ENCODE results near the gene PTGIS. TPM values are rescaled to one million over a fixed set of nuclear protein-coding genes. Genes with fewer than 3 reads are reported as not detected.
A peak's percentile ranks its signal among the peaks of the same experiment; 100 is the strongest.
"Not testable (repeated sequence)": the region's sequence is repeated elsewhere in the genome, so short reads cannot be mapped to it uniquely, and the experiment has no call there.

The PTGIS gene
- 1 to 10 TPM; 1.5 to 1.6 TPM for total RNA-seq

GRCh38 chr20:49567421-49568277, at the start of gene PTGIS:
Gene PTGIS, minus strand, starts transcription at chr20:49568137. Its CDS starts 21 bp downstream, at chr20:49568116.
- Mint-ChIP-seq H3K9me3 (peaks cover 2% of the 10 kb centered on the region), H3K4me1 (ENCODE audit: low read depth) (peaks cover 15% of the 10 kb centered on the region), H3K27me3 (peaks cover 55% of the 10 kb centered on the region), H3K27ac (no peak within 1 kb of the TSS), H3K4me3 (peak within 1 kb of the TSS; percentile 27), H3K36me3 (ENCODE audit: low read depth) (no peaks in the 10 kb centered on the region)
- ChIA-PET POLR2A (interaction anchor here (1.1 kb wide), 1 partner anchor 18 kb away, joined by 3 read pairs; no protein-coding TSS in a partner anchor), CTCF (interaction anchor here (2.2 kb wide), 1 partner anchor 26 kb away, joined by 8 read pairs; no protein-coding TSS in a partner anchor)
- no peak for TF ChIP-seq CTCF (IDR thresholded peaks at IDR 0.05)
- DNase-seq (no peak), ATAC-seq (peak; percentile 54)
- intact Hi-C loops (cut with micrococcal nuclease), result no loop called here

- H3K27me3 Mint-ChIP-seq; H3K27ac Mint-ChIP-seq; CTCF ChIA-PET; H3K4me1 Mint-ChIP-seq (ENCODE audit: low read depth); ATAC-seq; H3K4me3 Mint-ChIP-seq; H3K36me3 Mint-ChIP-seq (ENCODE audit: low read depth); H3K9me3 Mint-ChIP-seq; DNase-seq: not testable (repeated sequence)
- intact Hi-C loops (cut with micrococcal nuclease), result loop anchor here (2.0 to 10.0 kb wide), 3 partner anchors 107 to 307 kb away; no protein-coding TSS in a partner anchor
- POLR2A ChIA-PET, result interaction anchor here (1.1 kb wide), 1 partner anchor 366 kb away, joined by 3 read pairs; no protein-coding TSS in a partner anchor
Measured at GRCh38 chr20:49617394-49617793, 49.5 kb upstream of the PTGIS start.

- ChIA-PET POLR2A (no interaction called here), CTCF (interaction anchor here (0.6 to 1.2 kb wide), 3 partner anchors 13 to 229 kb away, joined by 3 read pairs; no protein-coding TSS in a partner anchor)
- TF ChIP-seq CTCF (IDR thresholded peaks at IDR 0.05), result no peak
- Mint-ChIP-seq H3K27me3 (peaks cover under 1% of the 10 kb centered on the region), H3K36me3 (ENCODE audit: low read depth) (no peaks in the 10 kb centered on the region), H3K27ac (no peak overlapping the region), H3K9me3 (no peaks in the 10 kb centered on the region), H3K4me3 (no peak overlapping the region), H3K4me1 (ENCODE audit: low read depth) (no peaks in the 10 kb centered on the region)
- intact Hi-C loops (cut with micrococcal nuclease), result loop anchor here (2.0 to 10.0 kb wide), 3 partner anchors 108 to 308 kb away; no protein-coding TSS in a partner anchor
- no peak for ATAC-seq
- DNase-seq, result no peak
Measured at GRCh38 chr20:49616154-49617007, 48.4 kb upstream of the PTGIS start.

- no peaks in the 10 kb centered on the region for H3K36me3 Mint-ChIP-seq (ENCODE audit: low read depth)
- CTCF ChIA-PET, result interaction anchor here (1.2 to 1.9 kb wide), 2 partner anchors 12 to 231 kb away, joined by 3 to 11 read pairs; no protein-coding TSS in a partner anchor
- POLR2A ChIA-PET, result interaction anchor here (0.6 to 0.8 kb wide), 2 partner anchors 15 to 74 kb away, joined by 3 read pairs; no protein-coding TSS in a partner anchor
- intact Hi-C loops (cut with micrococcal nuclease), result loop anchor here (2.0 to 10.0 kb wide), 3 partner anchors 109 to 309 kb away; no protein-coding TSS in a partner anchor
- TF ChIP-seq CTCF (IDR thresholded peaks at IDR 0.05), result no peak
- no peaks in the 10 kb centered on the region for H3K9me3 Mint-ChIP-seq
- no peaks in the 10 kb centered on the region for H3K27me3 Mint-ChIP-seq
- no peak overlapping the region for H3K27ac Mint-ChIP-seq
- ATAC-seq (no peak), DNase-seq (no peak)
- H3K4me3 Mint-ChIP-seq, result no peak overlapping the region
- peaks cover 5% of the 10 kb centered on the region for H3K4me1 Mint-ChIP-seq (ENCODE audit: low read depth)
Measured at GRCh38 chr20:49615401-49616153, 47.6 kb upstream of the PTGIS start.

- ChIA-PET POLR2A (interaction anchor here (0.6 to 0.8 kb wide), 2 partner anchors 16 to 74 kb away, joined by 3 read pairs; no protein-coding TSS in a partner anchor), CTCF (interaction anchor here (1.9 kb wide), 1 partner anchor 231 kb away, joined by 11 read pairs; no protein-coding TSS in a partner anchor)
- H3K4me1 Mint-ChIP-seq (ENCODE audit: low read depth); DNase-seq; H3K9me3 Mint-ChIP-seq; H3K36me3 Mint-ChIP-seq (ENCODE audit: low read depth); ATAC-seq; H3K27me3 Mint-ChIP-seq; H3K27ac Mint-ChIP-seq; H3K4me3 Mint-ChIP-seq: not testable (repeated sequence)
- intact Hi-C loops (cut with micrococcal nuclease), result loop anchor here (10.0 kb wide), 2 partner anchors 110 to 310 kb away; no protein-coding TSS in a partner anchor
Measured at GRCh38 chr20:49615051-49615400, 47.1 kb upstream of the PTGIS start.

All from activated CD8-positive, alpha-beta T cell treated with anti-CD3 and anti-CD28 coated beads for 36 hours (primary cell).